SK-N-SH treated with all-trans-retinoic acid at 6 μM for 48 hours (cell line): ENCODE data around the gene GRK4.
"Not testable (repeated sequence)": the region's sequence is repeated elsewhere in the genome, so short reads cannot be mapped to it uniquely, and the experiment has no call there.

Experiments
- ATAC-seq: fragments of 200-7000 bp; cut with Tn5 transposase; 3 replicates; pipeline ENCODE4 v1.9.1; 2020; ENCODE audit warnings: mild to moderate bottlenecking, moderate library complexity
- CSRNP3 ChIP-seq: fragments of 250-450 bp; sonication (Bioruptor Pico); IDR thresholded peaks from 2 replicates; pipeline ENCODE4 v1.5.1; 2021; ENCODE audit warnings: mild to moderate bottlenecking, moderate library complexity
- ESRRG ChIP-seq: fragments of 250-450 bp; sonication (Bioruptor Pico); IDR thresholded peaks from 2 replicates; pipeline ENCODE4 v1.6.1; 2021; ENCODE audit warnings: mild to moderate bottlenecking
- GLIS3 ChIP-seq: fragments of 250-450 bp; sonication (Bioruptor Pico); IDR thresholded peaks from 2 replicates; pipeline ENCODE4 v1.5.0; 2020; ENCODE audit warnings: mild to moderate bottlenecking, moderate library complexity
- ISL1 ChIP-seq: fragments of 250-450 bp; sonication (Bioruptor Pico); IDR thresholded peaks from 2 replicates; pipeline ENCODE4 v2.1.2; 2022; ENCODE audit warnings: mild to moderate bottlenecking, moderate library complexity
- PATZ1 ChIP-seq: fragments of 250-450 bp; sonication (Bioruptor Pico); IDR thresholded peaks from 2 replicates; pipeline ENCODE4 v1.8.0; 2020; ENCODE audit warnings: mild to moderate bottlenecking, moderate library complexity, borderline replicate concordance
- RARB ChIP-seq: fragments of 250-450 bp; sonication (Bioruptor Pico); IDR thresholded peaks from 2 replicates; pipeline ENCODE4 v1.8.0; 2021; ENCODE audit warnings: mild to moderate bottlenecking, moderate library complexity
- TCF4 ChIP-seq: fragments of 250-450 bp; sonication (Bioruptor Pico); IDR thresholded peaks from 2 replicates; pipeline ENCODE4 v1.8.0; 2021; ENCODE audit warnings: mild to moderate bottlenecking, moderate library complexity, borderline replicate concordance
- TOX ChIP-seq: fragments of 250-450 bp; sonication (Bioruptor Pico); IDR thresholded peaks from 2 replicates; pipeline ENCODE4 v1.8.0; 2021; ENCODE audit warnings: mild to moderate bottlenecking, moderate library complexity, borderline replicate concordance
- ZC3H10 ChIP-seq: fragments of 250-450 bp; sonication (Bioruptor Pico); IDR thresholded peaks from 2 replicates; pipeline ENCODE4 v1.5.1; 2021; ENCODE audit warnings: mild to moderate bottlenecking, moderate library complexity
- ZFP3 ChIP-seq: fragments of 250-450 bp; sonication (Bioruptor Pico); IDR thresholded peaks from 2 replicates; pipeline ENCODE4 v1.5.0; 2020; ENCODE audit warnings: mild to moderate bottlenecking, moderate library complexity
- ZFP30 ChIP-seq: fragments of 450-650 bp; formaldehyde crosslinking; IDR thresholded peaks from 2 replicates; pipeline ENCODE4 v1.5.0; 2022; ENCODE audit warnings: mild to moderate bottlenecking, moderate library complexity
- ZNF565 ChIP-seq: fragments of 450-650 bp; formaldehyde crosslinking; conservative IDR thresholded peaks from 2 replicates; pipeline ENCODE4 v1.5.0; 2020; ENCODE audit warnings: low read depth, mild to moderate bottlenecking, moderate library complexity
- ZNF70 ChIP-seq: fragments of 450-650 bp; formaldehyde crosslinking; IDR thresholded peaks from 2 replicates; pipeline ENCODE4 v1.5.0; 2020; ENCODE audit warnings: mild to moderate bottlenecking, moderate library complexity
- TF ChIP-seq, protein P1 (sequence below): fragments of 250-450 bp; sonication (Bioruptor Pico); IDR thresholded peaks from 2 replicates; pipeline ENCODE4 v1.5.1; 2020; ENCODE audit warnings: low read depth, mild to moderate bottlenecking, moderate library complexity
- TF ChIP-seq, protein P2 (sequence below): fragments of 250-450 bp; sonication (Bioruptor Pico); IDR thresholded peaks from 2 replicates; pipeline ENCODE4 v1.5.0; 2020; ENCODE audit warnings: mild to moderate bottlenecking, moderate library complexity

GRK4 gene

DNA sequence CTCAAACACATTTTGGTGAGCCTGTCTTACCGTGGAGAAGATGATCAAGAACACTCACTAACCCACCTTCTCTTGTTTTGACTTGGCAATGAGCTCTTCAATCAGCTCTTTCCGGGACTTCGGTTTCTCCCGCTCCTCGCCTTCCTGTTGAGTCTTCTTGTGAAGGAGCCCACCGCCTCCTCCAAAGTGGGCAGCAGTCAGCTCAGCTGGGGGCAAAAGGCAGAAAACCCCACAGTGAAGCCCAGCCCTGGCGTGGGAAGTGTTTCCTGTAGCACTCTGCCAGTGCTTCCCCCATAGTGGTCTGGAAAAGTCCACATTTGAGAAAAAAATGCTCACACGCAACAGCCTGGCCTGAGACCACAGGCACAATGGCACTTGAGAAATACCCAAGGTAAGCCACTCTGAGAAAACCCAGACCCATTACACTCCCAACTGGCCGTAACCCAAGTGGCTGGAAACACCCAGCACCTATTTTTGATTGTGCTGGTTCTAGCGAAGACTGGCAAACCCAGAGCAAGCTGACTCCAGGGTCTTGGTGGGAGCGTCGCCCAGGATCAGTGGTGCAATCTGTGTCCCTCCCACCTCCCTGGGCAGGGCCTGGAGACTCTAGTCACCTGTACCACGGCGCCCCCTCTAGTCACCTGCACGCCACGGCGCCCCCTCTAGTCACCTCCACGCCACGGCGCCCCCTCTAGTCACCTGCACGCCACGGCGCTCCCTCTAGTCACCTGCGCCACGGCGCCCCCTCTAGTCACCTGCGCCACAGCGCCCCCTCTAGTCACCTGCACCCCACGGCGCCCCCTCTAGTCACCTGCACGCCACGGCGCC lies 8.8 kb upstream of the GRK4 start:
- no peak for ATAC-seq

GRCh38 chr4:2955186-2956044 lies 8.0 kb upstream of the GRK4 start:
- ATAC-seq: not testable (repeated sequence)

More for the DNA sequence above, 8.8 kb upstream of the GRK4 start:
- TF ChIP-seq PATZ1 (CRISPR knock-in tag) (no peak), TCF4 (CRISPR knock-in tag) (no peak), RARB (CRISPR knock-in tag) (no peak), ZFP3 (CRISPR knock-in tag) (no peak), ZNF565 (CRISPR knock-in tag) (no peak), GLIS3 (CRISPR knock-in tag) (no peak), ESRRG (CRISPR knock-in tag) (no peak), ZNF70 (no peak), ZC3H10 (CRISPR knock-in tag) (no peak)
- TF ChIP-seq, protein P1, sequence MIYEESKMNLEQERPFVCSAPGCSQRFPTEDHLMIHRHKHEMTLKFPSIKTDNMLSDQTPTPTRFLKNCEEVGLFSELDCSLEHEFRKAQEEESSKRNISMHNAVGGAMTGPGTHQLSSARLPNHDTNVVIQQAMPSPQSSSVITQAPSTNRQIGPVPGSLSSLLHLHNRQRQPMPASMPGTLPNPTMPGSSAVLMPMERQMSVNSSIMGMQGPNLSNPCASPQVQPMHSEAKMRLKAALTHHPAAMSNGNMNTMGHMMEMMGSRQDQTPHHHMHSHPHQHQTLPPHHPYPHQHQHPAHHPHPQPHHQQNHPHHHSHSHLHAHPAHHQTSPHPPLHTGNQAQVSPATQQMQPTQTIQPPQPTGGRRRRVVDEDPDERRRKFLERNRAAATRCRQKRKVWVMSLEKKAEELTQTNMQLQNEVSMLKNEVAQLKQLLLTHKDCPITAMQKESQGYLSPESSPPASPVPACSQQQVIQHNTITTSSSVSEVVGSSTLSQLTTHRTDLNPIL: no peak
- TF ChIP-seq, protein P2, sequence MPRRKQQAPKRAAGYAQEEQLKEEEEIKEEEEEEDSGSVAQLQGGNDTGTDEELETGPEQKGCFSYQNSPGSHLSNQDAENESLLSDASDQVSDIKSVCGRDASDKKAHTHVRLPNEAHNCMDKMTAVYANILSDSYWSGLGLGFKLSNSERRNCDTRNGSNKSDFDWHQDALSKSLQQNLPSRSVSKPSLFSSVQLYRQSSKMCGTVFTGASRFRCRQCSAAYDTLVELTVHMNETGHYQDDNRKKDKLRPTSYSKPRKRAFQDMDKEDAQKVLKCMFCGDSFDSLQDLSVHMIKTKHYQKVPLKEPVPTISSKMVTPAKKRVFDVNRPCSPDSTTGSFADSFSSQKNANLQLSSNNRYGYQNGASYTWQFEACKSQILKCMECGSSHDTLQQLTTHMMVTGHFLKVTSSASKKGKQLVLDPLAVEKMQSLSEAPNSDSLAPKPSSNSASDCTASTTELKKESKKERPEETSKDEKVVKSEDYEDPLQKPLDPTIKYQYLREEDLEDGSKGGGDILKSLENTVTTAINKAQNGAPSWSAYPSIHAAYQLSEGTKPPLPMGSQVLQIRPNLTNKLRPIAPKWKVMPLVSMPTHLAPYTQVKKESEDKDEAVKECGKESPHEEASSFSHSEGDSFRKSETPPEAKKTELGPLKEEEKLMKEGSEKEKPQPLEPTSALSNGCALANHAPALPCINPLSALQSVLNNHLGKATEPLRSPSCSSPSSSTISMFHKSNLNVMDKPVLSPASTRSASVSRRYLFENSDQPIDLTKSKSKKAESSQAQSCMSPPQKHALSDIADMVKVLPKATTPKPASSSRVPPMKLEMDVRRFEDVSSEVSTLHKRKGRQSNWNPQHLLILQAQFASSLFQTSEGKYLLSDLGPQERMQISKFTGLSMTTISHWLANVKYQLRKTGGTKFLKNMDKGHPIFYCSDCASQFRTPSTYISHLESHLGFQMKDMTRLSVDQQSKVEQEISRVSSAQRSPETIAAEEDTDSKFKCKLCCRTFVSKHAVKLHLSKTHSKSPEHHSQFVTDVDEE: no peak

- ATAC-seq: no peak
- TF ChIP-seq TOX (CRISPR knock-in tag) (no peak), CSRNP3 (CRISPR knock-in tag) (no peak), ESRRG (CRISPR knock-in tag) (no peak), ISL1 (CRISPR knock-in tag) (no peak), GLIS3 (CRISPR knock-in tag) (no peak), ZC3H10 (CRISPR knock-in tag) (no peak), RARB (CRISPR knock-in tag) (no peak), TCF4 (CRISPR knock-in tag) (no peak), ZFP30 (CRISPR knock-in tag) (no peak), PATZ1 (CRISPR knock-in tag) (no peak)
- TF ChIP-seq, protein P2: no peak
Measured at GRCh38 chr4:2958446-2958845, 4.9 kb upstream of the GRK4 start.

DNA sequence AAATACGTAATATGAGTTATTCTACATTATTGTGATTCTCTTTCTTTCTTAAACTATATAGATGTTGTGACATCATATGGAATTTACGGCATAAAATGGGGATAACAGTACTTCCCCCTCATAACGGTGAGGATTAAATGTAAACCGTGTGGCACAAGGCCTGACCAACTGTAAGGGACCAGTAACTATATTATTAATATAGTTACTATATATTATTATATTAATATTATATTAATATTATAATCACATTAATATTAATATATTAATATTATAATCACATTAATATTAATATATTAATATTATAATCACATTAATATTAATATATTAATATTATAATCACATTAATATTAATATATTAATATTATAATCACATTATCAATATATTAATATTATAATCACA lies 2.9 kb upstream of the GRK4 start:
- ATAC-seq: not testable (repeated sequence)
